ENCODE measurements around the gene FGFBP3.

DNA sequence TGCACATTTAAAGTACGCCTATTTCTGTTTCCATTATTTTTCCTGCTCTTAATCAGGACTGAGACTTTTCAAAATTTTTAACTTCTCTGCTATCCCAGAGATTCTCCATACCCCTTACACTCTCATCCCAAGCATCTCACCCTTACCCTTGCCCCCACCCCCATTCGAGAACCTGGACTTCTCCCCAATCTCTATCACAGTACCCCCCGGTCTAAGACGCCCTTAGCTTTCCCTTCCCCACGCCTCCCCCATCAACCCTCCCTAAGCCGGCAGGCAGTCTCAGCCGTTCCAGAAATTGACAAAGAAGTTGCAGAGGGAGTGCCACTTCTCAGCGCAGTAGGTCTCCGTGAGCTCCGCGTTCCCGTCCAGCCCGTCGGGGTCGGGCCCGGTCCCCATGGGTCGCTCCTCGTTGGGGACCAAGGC, 1.4 kb downstream of the FGFBP3 start:
- TF ChIP-seq, protein P1, sequence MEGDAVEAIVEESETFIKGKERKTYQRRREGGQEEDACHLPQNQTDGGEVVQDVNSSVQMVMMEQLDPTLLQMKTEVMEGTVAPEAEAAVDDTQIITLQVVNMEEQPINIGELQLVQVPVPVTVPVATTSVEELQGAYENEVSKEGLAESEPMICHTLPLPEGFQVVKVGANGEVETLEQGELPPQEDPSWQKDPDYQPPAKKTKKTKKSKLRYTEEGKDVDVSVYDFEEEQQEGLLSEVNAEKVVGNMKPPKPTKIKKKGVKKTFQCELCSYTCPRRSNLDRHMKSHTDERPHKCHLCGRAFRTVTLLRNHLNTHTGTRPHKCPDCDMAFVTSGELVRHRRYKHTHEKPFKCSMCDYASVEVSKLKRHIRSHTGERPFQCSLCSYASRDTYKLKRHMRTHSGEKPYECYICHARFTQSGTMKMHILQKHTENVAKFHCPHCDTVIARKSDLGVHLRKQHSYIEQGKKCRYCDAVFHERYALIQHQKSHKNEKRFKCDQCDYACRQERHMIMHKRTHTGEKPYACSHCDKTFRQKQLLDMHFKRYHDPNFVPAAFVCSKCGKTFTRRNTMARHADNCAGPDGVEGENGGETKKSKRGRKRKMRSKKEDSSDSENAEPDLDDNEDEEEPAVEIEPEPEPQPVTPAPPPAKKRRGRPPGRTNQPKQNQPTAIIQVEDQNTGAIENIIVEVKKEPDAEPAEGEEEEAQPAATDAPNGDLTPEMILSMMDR (IDR thresholded peaks at IDR 0.05), result no peak
- TF ChIP-seq POLR2A (IDR thresholded peaks at IDR 0.05), result no peak
